RKO (cell line): Measurements from ENCODE around the gene SECISBP2.
A peak's percentile ranks its signal among the peaks of the same experiment; 100 is the strongest.
"Not testable (repeated sequence)": the region's sequence is repeated elsewhere in the genome, so short reads cannot be mapped to it uniquely, and the experiment has no call there.

Experiments used
- DNase-seq: peaks from one replicate; pipeline ENCODE4 v3.0.0-alpha.2; 2016; ENCODE audit warnings: low spot score

The SECISBP2 gene

GRCh38 chr9:89318123-89319014, at the start of gene SECISBP2:
TSS of gene SECISBP2 (plus strand) at chr9:89318500. CDS start at chr9:89318577, 77 bp downstream.
- peak; percentile 99 for DNase-seq

- no peak for DNase-seq
Measured at GRCh38 chr9:89273528-89274279, 44.6 kb upstream of the SECISBP2 start.

GRCh38 chr9:89274838-89275237, 43.5 kb upstream of the SECISBP2 start:
- DNase-seq, result peak; percentile 34

- not testable (repeated sequence) for DNase-seq
Measured at GRCh38 chr9:89276040-89276439, 42.3 kb upstream of the SECISBP2 start.

GRCh38 chr9:89277043-89277442, 41.3 kb upstream of the SECISBP2 start:
- no peak for DNase-seq

- DNase-seq, result no peak
Measured at GRCh38 chr9:89277454-89277853, 40.8 kb upstream of the SECISBP2 start.

GRCh38 chr9:89278551-89278950, 39.7 kb upstream of the SECISBP2 start:
- no peak for DNase-seq

- peak; percentile 73 for DNase-seq
Measured at GRCh38 chr9:89278997-89279739, 39.1 kb upstream of the SECISBP2 start.

GRCh38 chr9:89281106-89281505, 37.2 kb upstream of the SECISBP2 start:
- DNase-seq, result no peak

GRCh38 chr9:89282248-89282968, 35.9 kb upstream of the SECISBP2 start:
- DNase-seq, result not testable (repeated sequence)

GRCh38 chr9:89284076-89284475, 34.2 kb upstream of the SECISBP2 start:
- DNase-seq, result no peak

- no peak for DNase-seq
Measured at GRCh38 chr9:89291741-89292140, 26.6 kb upstream of the SECISBP2 start.

GRCh38 chr9:89293014-89293413, 25.3 kb upstream of the SECISBP2 start:
- DNase-seq, result no peak

GRCh38 chr9:89295400-89295799, 22.9 kb upstream of the SECISBP2 start:
- DNase-seq, result no peak

- not testable (repeated sequence) for DNase-seq
Measured at GRCh38 chr9:89301996-89302395, 16.3 kb upstream of the SECISBP2 start.

GRCh38 chr9:89304020-89304833, 14.1 kb upstream of the SECISBP2 start:
- DNase-seq, result no peak

GRCh38 chr9:89304834-89305188, 13.5 kb upstream of the SECISBP2 start:
- no peak for DNase-seq

GRCh38 chr9:89305868-89306267, 12.4 kb upstream of the SECISBP2 start:
- peak; percentile 32 for DNase-seq

GRCh38 chr9:89309166-89309565, 9.1 kb upstream of the SECISBP2 start:
- DNase-seq, result no peak

GRCh38 chr9:89309608-89310474, 8.5 kb upstream of the SECISBP2 start:
- DNase-seq, result peak; percentile 47
